Liver (tissue), 3 donors: ENCODE measurements around the gene PIGM.

ENCODE experiments used
- ATF3 ChIP-seq: IDR thresholded peaks from 2 replicates; pipeline ENCODE4 v1.6.1; 2016; ENCODE audit warnings: antibody characterized with exemption
- CTCF ChIP-seq: fragments of 150-350 bp; IDR thresholded peaks from 2 replicates; pipeline ENCODE4 v1.5.1; 2017; ENCODE audit warnings: improper control_type of control experiment, low read depth, low read length; ENCODE audit not compliant: missing input control
- MAX ChIP-seq: IDR thresholded peaks from 2 replicates; pipeline ENCODE4 v1.6.1; 2016; ENCODE audit warnings: antibody characterized with exemption
- RAD21 ChIP-seq, 2 donors: IDR thresholded peaks; 2 replicates each; pipeline ENCODE4 v1.6.1; 2016; ENCODE audit warnings: antibody characterized with exemption in 2 of 2, mild to moderate bottlenecking in 2 of 2
- REST ChIP-seq: IDR thresholded peaks from 2 replicates; pipeline ENCODE4 v1.6.1; 2016; ENCODE audit warnings: antibody characterized with exemption, mild to moderate bottlenecking
- SP1 ChIP-seq: IDR thresholded peaks from 2 replicates; pipeline ENCODE4 v1.6.1; 2018; ENCODE audit warnings: antibody characterized with exemption, mild to moderate bottlenecking
- TAF1 ChIP-seq: conservative IDR thresholded peaks from 2 replicates; pipeline ENCODE4 v1.6.1; 2016; ENCODE audit warnings: antibody characterized with exemption, mild to moderate bottlenecking
- YY1 ChIP-seq: IDR thresholded peaks from 2 replicates; pipeline ENCODE4 v1.6.1; 2016; ENCODE audit warnings: antibody characterized with exemption, mild to moderate bottlenecking
- ZBTB33 ChIP-seq: IDR thresholded peaks from 2 replicates; pipeline ENCODE4 v1.6.1; 2016; ENCODE audit warnings: antibody characterized with exemption
- donor health status: healthy.
- donor health status: healthy.

GRCh38 chr1:160063176-160063575, 31.4 kb upstream of the PIGM start:
- TF ChIP-seq RAD21 (IDR thresholded peaks at IDR 0.05) (no peak), ZBTB33 (no peak), CTCF (no peak), ATF3 (no peak), MAX (no peak), REST (no peak), SP1 (no peak), TAF1 (no peak), YY1 (no peak)
